K562 (cell line): ENCODE measurements around the gene TSPAN18. TPM values are rescaled to one million over a fixed set of nuclear protein-coding genes. Genes with fewer than 3 reads are reported as not detected.

Source experiments
- ATAC-seq: fragments of 200-7000 bp; cut with Tn5 transposase; 3 replicates; pipeline ENCODE4 v1.9.1; 2020; ENCODE audit warnings: moderate library complexity
- BruUV-seq: library from RNA; stranded (reverse); fragments of 400-500 nt; replicated peaks from 2 replicates; lab custom pipeline; 2021; lab: Mats Ljungman, UMichigan
- CTCF ChIA-PET: fragments of 300-600 bp; formaldehyde crosslinking; extraction: SDS; loops from one replicate; lab custom pipeline; 2021; ENCODE audit warnings: low intra/inter-chr PET ratio; lab: Yijun Ruan, JAX
- POLR2A ChIA-PET: fragments of 300-600, 350-650 bp; sonication (Branson Sonifier 250); formaldehyde crosslinking; extraction: SDS; loops from one replicate; lab custom pipeline; 2021; ENCODE audit warnings: antibody characterized with exemption, inconsistent platforms; lab: Yijun Ruan, JAX
- DNase-seq, 4 experiments: peaks; one replicate each; pipeline versions ENCODE4 v3.0.0 to v3.0.0-alpha.2; 2011 to 2018; ENCODE audit warnings: low spot score in 3 of 4, mixed read lengths in 3 of 4; ENCODE audit errors: extremely low read depth in 1 of 4
- FAIRE-seq: peaks from 2 replicates; lab custom pipeline; 2011; peaks lifted over from hg19 to GRCh38; lab: Jason Lieb, UNC
- H2AFZ ChIP-seq: 2 replicates; pipeline ENCODE4 v1.6.0; 2011; ENCODE audit warnings: low read depth, low read length, control low read depth, inconsistent platforms
- H3K27ac ChIP-seq: fragments of 200-600 bp; 3 replicates; pipeline ENCODE4 v1.8.0; 2011; ENCODE audit warnings: low read depth, mild to moderate bottlenecking, control low read depth, inconsistent platforms, low read length, moderate library complexity, mixed read lengths; ENCODE audit errors: extremely low read depth
- H3K27me3 ChIP-seq, 2 experiments: fragments of 300-600 bp in 1 of 2; 2 replicates in 1 of 2; 3 replicates in 1 of 2; pipeline versions ENCODE4 v1.6.0 to v1.8.0; 2011; ENCODE audit warnings: inconsistent platforms in 2 of 2, low read length in 2 of 2, mild to moderate bottlenecking in 1 of 2, mixed read lengths in 1 of 2, moderate library complexity in 1 of 2; ENCODE audit not compliant: control insufficient read depth in 2 of 2, insufficient read depth in 2 of 2
- H3K36me3 ChIP-seq: fragments of 300-600 bp; 3 replicates; pipeline ENCODE4 v1.8.0; 2011; ENCODE audit warnings: mild to moderate bottlenecking, low read length, inconsistent platforms; ENCODE audit not compliant: control insufficient read depth, insufficient read depth
- H3K4me1 ChIP-seq, 2 experiments: fragments of 200-600 bp in 1 of 2; replicated peaks in 1 of 2; 2 replicates in 1 of 2; 3 replicates in 1 of 2; pipeline versions ENCODE4 v1.5.1 to v1.8.0; 2011; ENCODE audit warnings: inconsistent platforms in 2 of 2, low read length in 2 of 2, mild to moderate bottlenecking in 1 of 2, mixed read lengths in 1 of 2, moderate library complexity in 1 of 2; ENCODE audit not compliant: control insufficient read depth in 2 of 2, insufficient read depth in 2 of 2
- H3K4me2 ChIP-seq: 2 replicates; pipeline ENCODE4 v1.6.1; 2011; ENCODE audit warnings: low read length, control low read depth, inconsistent platforms, mixed read lengths; ENCODE audit not compliant: insufficient read depth
- H3K4me3 ChIP-seq: fragments of 200-600 bp; sonication (generic), shearing (Covaris generic); 2 replicates; pipeline ENCODE4 v1.5.1; 2016; ENCODE audit warnings: control low read depth, inconsistent platforms
- H3K79me2 ChIP-seq: fragments of 200-600 bp; 3 replicates; pipeline ENCODE4 v1.8.0; 2011; ENCODE audit warnings: low read length, inconsistent platforms; ENCODE audit not compliant: control insufficient read depth, insufficient read depth
- H3K9ac ChIP-seq, 2 experiments: 2 replicates each; pipeline versions ENCODE4 v1.6.0 to v1.6.1; 2011; ENCODE audit warnings: low read depth in 2 of 2, low read length in 2 of 2, control low read depth in 1 of 2, inconsistent platforms in 1 of 2, mild to moderate bottlenecking in 1 of 2, mixed read lengths in 1 of 2; ENCODE audit not compliant: insufficient read depth in 1 of 2
- H3K9me1 ChIP-seq: one replicate; pipeline ENCODE4 v1.6.0; 2011; ENCODE audit warnings: inconsistent platforms, mild to moderate bottlenecking, low read length, moderate library complexity; ENCODE audit not compliant: control insufficient read depth, insufficient read depth
- H3K9me3 ChIP-seq: replicated peaks from 2 replicates; pipeline ENCODE4 v1.5.1; 2011; ENCODE audit warnings: low read depth, low read length, inconsistent platforms; ENCODE audit not compliant: control insufficient read depth, insufficient read depth
- H4K20me1 ChIP-seq: replicated peaks from 2 replicates; pipeline ENCODE4 v1.6.1; 2011; ENCODE audit warnings: low read length, inconsistent platforms, mixed read lengths; ENCODE audit not compliant: control insufficient read depth, insufficient read depth
- CSDE1 ChIP-seq, 2 experiments: fragments of 450-650 bp; IDR thresholded peaks; 2 replicates each; pipeline ENCODE4 v1.6.1; 2016; ENCODE audit warnings: mild to moderate bottlenecking in 1 of 2
- CXXC5 ChIP-seq: fragments of 250-450 bp; sonication (Bioruptor Pico); IDR thresholded peaks from 2 replicates; pipeline ENCODE4 v1.8.0; 2022; ENCODE audit warnings: inconsistent platforms, mild to moderate bottlenecking, moderate library complexity
- EP400 ChIP-seq: fragments of 450-650 bp; IDR thresholded peaks from 2 replicates; pipeline ENCODE4 v1.6.1; 2017; ENCODE audit warnings: antibody characterized with exemption, mild to moderate bottlenecking, moderate library complexity
- ESRRA ChIP-seq: fragments of 450-650 bp; IDR thresholded peaks from 2 replicates; pipeline ENCODE4 v1.6.1; 2014; ENCODE audit warnings: low read depth, mild to moderate bottlenecking, moderate library complexity, borderline replicate concordance
- ETS1 ChIP-seq: conservative IDR thresholded peaks from 2 replicates; pipeline ENCODE4 v1.6.1; 2011; ENCODE audit warnings: low read depth, mild to moderate bottlenecking, low read length; ENCODE audit not compliant: control insufficient read depth
- GATAD2A ChIP-seq: fragments of 450-650 bp; IDR thresholded peaks from 2 replicates; pipeline ENCODE4 v1.6.1; 2017
- HNRNPL ChIP-seq: fragments of 200-400 bp; formaldehyde crosslinking; IDR thresholded peaks from 2 replicates; pipeline ENCODE4 v1.6.1; 2017; ENCODE audit warnings: low read depth, mild to moderate bottlenecking, low read length
- KDM2B ChIP-seq: fragments of 250-450 bp; sonication (Bioruptor Pico); IDR thresholded peaks from 2 replicates; pipeline ENCODE4 v1.8.0; 2021; ENCODE audit warnings: mild to moderate bottlenecking, moderate library complexity
- MAZ ChIP-seq, 2 experiments: fragments of 450-650 bp in 1 of 2; sonication (generic) in 1 of 2; formaldehyde crosslinking; IDR thresholded peaks in 1 of 2; conservative IDR thresholded peaks in 1 of 2; 2 replicates each; pipeline versions ENCODE4 v1.4.0 to v1.5.0; 2020; ENCODE audit warnings: mild to moderate bottlenecking in 1 of 2, missing genetic modification reagents in 1 of 2
- NELFE ChIP-seq: IDR thresholded peaks from 2 replicates; pipeline ENCODE4 v1.6.1; 2011; ENCODE audit warnings: mild to moderate bottlenecking; ENCODE audit not compliant: insufficient read depth, insufficient read length
- NR3C1 ChIP-seq: sonication (generic); formaldehyde crosslinking; IDR thresholded peaks from 2 replicates; pipeline ENCODE4 v1.8.1; 2022; ENCODE audit warnings: missing genetic modification reagents
- NR4A1 ChIP-seq, 2 experiments: fragments of 250-450 bp in 1 of 2; fragments of 450-650 bp in 1 of 2; sonication (Bioruptor Pico) in 1 of 2; IDR thresholded peaks; 2 replicates each; pipeline versions ENCODE4 v1.4.0 to v1.6.1; 2016 to 2020; ENCODE audit warnings: mild to moderate bottlenecking in 2 of 2, missing compliant biosample characterization in 1 of 2, missing genetic modification characterization in 1 of 2, moderate library complexity in 1 of 2
- RHOXF2B ChIP-seq: fragments of 250-450 bp; sonication (Bioruptor Pico); conservative IDR thresholded peaks from 2 replicates; pipeline ENCODE4 v1.5.1; 2021
- SMAD2 ChIP-seq: fragments of 150-350 bp; IDR thresholded peaks from 2 replicates; pipeline ENCODE4 v1.6.1; 2014; ENCODE audit warnings: low read depth, mild to moderate bottlenecking, low read length
- SREBF2 ChIP-seq: sonication (generic); formaldehyde crosslinking; IDR thresholded peaks from 2 replicates; pipeline ENCODE4 v1.4.0; 2020; ENCODE audit warnings: mild to moderate bottlenecking, missing genetic modification reagents
- TGIF2 ChIP-seq: sonication (generic); formaldehyde crosslinking; IDR thresholded peaks from 2 replicates; pipeline ENCODE4 v1.8.1; 2022; ENCODE audit warnings: mild to moderate bottlenecking, missing genetic modification reagents, moderate library complexity
- ZNF263 ChIP-seq: sonication (generic); formaldehyde crosslinking; IDR thresholded peaks from 2 replicates; pipeline ENCODE4 v1.8.0; 2022; ENCODE audit warnings: mild to moderate bottlenecking, missing genetic modification reagents, borderline replicate concordance
- ZNF280B ChIP-seq: fragments of 250-450 bp; sonication (Bioruptor Pico); IDR thresholded peaks from 2 replicates; pipeline ENCODE4 v1.5.1; 2021; ENCODE audit warnings: mild to moderate bottlenecking
- WGBS: fragments of 100-300 bp; shearing (Covaris generic); methylation state at CpG from one replicate; pipeline ENCODE4 v1.1.6; 2016; ENCODE audit warnings: low coverage, mixed read lengths; ENCODE audit not compliant: insufficient coverage; ENCODE audit errors: missing lambda C conversion rate; 5-methylcytosine and 5-hydroxymethylcytosine counted together
- in situ Hi-C: fragments of 300-500 bp; cut with MboI; formaldehyde crosslinking; loops from 4 replicates; pipeline ENCODE4 v1.15.0; 2018; ENCODE audit warnings: inconsistent platforms, mixed read lengths
- intact Hi-C: fragments of 100-400 bp; cut with micrococcal nuclease; formaldehyde crosslinking; loops from 2 replicates; pipeline ENCODE4 v1.14.2; 2022
- polyA plus RNA-seq, 8 experiments: library from polyadenylated mRNA; depleted of rRNA in 4 of 8; stranded (reverse) in 5 of 8; unstranded in 3 of 8; fragments of >200 nt; fragmentation: Nextera tagmentation in 2 of 8; fragmentation: Illumina TruSeq in 1 of 8; extraction: Ambion mirVana in 2 of 8; extraction: Trizol in 1 of 8; gene quantifications; 2 replicates each; pipeline versions ENCODE4 v1.2.1 to v1.2.3, GENCODE V29; 2011 to 2014; ENCODE audit warnings: inconsistent platforms in 1 of 8, missing spikeins in 1 of 8
- total RNA-seq, 7 experiments: library from RNA; depleted of rRNA in 6 of 7; stranded (reverse); fragments of >200 nt in 6 of 7; fragmentation: Illumina TruSeq in 2 of 7; extraction: Trizol in 2 of 7; gene quantifications; 2 replicates each; pipeline versions ENCODE4 v1.2.1 to v1.2.3, GENCODE V29; 2011 to 2021; ENCODE audit warnings: low replicate concordance in 1 of 7
- TF ChIP-seq, protein P1 (sequence below): fragments of 450-650 bp; IDR thresholded peaks from 2 replicates; pipeline ENCODE4 v1.6.1; 2016; ENCODE audit warnings: low read depth, mild to moderate bottlenecking, moderate library complexity

TSPAN18 gene
- total and polyA plus RNA-seq, 9 of the 15 experiments (the other 6 are each of a cell fraction or from before 2014, with no cell fraction given), result 0.17 to 0.35 (median 0.22) TPM; not detected in 4

DNA sequence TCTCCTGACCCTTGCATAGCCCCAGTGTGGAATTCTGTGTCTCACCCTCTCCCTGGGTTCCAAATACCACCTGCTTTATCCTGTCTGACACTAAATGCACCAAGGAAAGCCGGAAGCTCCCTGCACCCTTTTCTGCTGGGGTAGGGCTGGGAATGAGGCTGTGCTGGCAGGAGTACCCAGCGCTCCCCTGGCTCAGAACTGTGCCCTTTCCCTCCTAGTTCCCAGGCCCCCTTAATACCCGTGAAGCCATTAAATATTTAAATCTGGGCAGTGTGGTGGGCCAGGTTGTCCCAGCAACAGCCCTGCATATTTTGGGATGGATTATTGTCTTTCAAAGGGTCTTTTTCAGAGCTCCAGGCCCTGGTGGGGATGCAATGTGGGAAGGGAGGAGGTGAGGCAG, 160.9 kb downstream of the TSPAN18 start:
- Histone ChIP-seq H3K36me3 (no peaks in the 10 kb centered on the region), H3K9me1 (no peaks in the 10 kb centered on the region), H4K20me1 (peaks cover 7% of the 10 kb centered on the region; the same call in 1 of the 2 replicates), H3K4me1 (no peaks in the 10 kb centered on the region), H3K27me3 (peaks cover 7 to 55% of the 10 kb centered on the region in 2 experiments; a peak in 3 of 5 replicates), H3K4me2 (no peak overlapping the region), H3K9ac (no peak overlapping the region), H3K9me3 (no peaks in the 10 kb centered on the region), H3K27ac (no peak overlapping the region), H2AFZ (no peak overlapping the region), H3K4me3 (no peak overlapping the region), H3K79me2 (no peaks in the 10 kb centered on the region)
- no peak for TF ChIP-seq ESRRA
- TF ChIP-seq GATAD2A, result no peak
- TF ChIP-seq, protein P1, sequence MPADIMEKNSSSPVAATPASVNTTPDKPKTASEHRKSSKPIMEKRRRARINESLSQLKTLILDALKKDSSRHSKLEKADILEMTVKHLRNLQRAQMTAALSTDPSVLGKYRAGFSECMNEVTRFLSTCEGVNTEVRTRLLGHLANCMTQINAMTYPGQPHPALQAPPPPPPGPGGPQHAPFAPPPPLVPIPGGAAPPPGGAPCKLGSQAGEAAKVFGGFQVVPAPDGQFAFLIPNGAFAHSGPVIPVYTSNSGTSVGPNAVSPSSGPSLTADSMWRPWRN, result no peak
- TF ChIP-seq CSDE1 (IDR thresholded peaks at IDR 0.05), result no peak
- TF ChIP-seq TGIF2, result no peak
- no peak for TF ChIP-seq NR3C1 (CRISPR knock-in tag)
- no peak for TF ChIP-seq SREBF2 (CRISPR knock-in tag)
- no peak for TF ChIP-seq ETS1
- TF ChIP-seq SMAD2, result no peak
- no peak for TF ChIP-seq ZNF263
- no peak for TF ChIP-seq NELFE
- TF ChIP-seq MAZ (CRISPR knock-in tag; conservative IDR thresholded peaks at IDR 0.05 in 1 of 2, IDR thresholded peaks at IDR 0.05 in 1 of 2), result no peak
- TF ChIP-seq RHOXF2B (CRISPR knock-in tag), result no peak
- TF ChIP-seq EP400, result no peak
- no peak for TF ChIP-seq CXXC5 (CRISPR knock-in tag)
- TF ChIP-seq KDM2B (CRISPR knock-in tag), result no peak
- TF ChIP-seq HNRNPL, result no peak
- no peak for TF ChIP-seq ZNF280B (CRISPR knock-in tag)
- TF ChIP-seq NR4A1 (CRISPR knock-in tag; IDR thresholded peaks at IDR 0.05), result no peak
- no peak for TF ChIP-seq NR4A1 (tag; IDR thresholded peaks at IDR 0.05)
- BruUV-seq, result no TSS peak
- ChIA-PET CTCF (no interaction called here), POLR2A (interaction anchor here (1.0 kb wide), 1 partner anchor 249 kb away, joined by 5 read pairs; no protein-coding TSS in a partner anchor)
- in situ Hi-C loops, result no loop called here
- no peak for DNase-seq
- intact Hi-C loops, result no loop called here
- no peak for FAIRE-seq
- ATAC-seq, result no peak
- 0% methylated on average over 2 of the region's 3 CpGs for WGBS
